Measurements from ENCODE around the gene KRT77.

GRCh38 chr12:52651726-52652261 lies 51.5 kb downstream of the KRT77 start, which contains the start of gene KRT2:
- TF ChIP-seq FOXP2 (optimal IDR thresholded peaks at IDR 0.05; ENCODE audit: borderline replicate concordance, extremely low read depth, extremely low read length, insufficient read depth) (no peak), POLR2AphosphoS5 (IDR thresholded peaks at IDR 0.05; ENCODE audit: low read depth, low read length) (no peak)
